MG63 (cell line): ENCODE measurements around the gene TRH. TPM values are rescaled to one million over a fixed set of nuclear protein-coding genes. Genes with fewer than 3 reads are reported as not detected.

Experiments
- total RNA-seq: library from RNA; depleted of rRNA; stranded (reverse); fragments of >200 nt; shearing (Covaris generic); gene quantifications from 2 replicates; pipeline ENCODE4 v1.2.3, GENCODE V29; 2014; ENCODE audit warnings: low replicate concordance; rRNA removed

Gene TRH
- total RNA-seq, 1 experiment from 2014 or later = not detected

Other genes with a start within 250 kb of the TRH start
- gene TMCC1, start 81.0 kb upstream of the TRH start, total RNA-seq = 20.8 and 30.2 TPM in 2 replicates
- not detected in 2 replicates for gene ALG1L2, start 107.1 kb downstream of the TRH start, total RNA-seq